CD8-positive, alpha-beta memory T cell (primary cell): Measurements from ENCODE around the gene CDC42EP1. TPM values are rescaled to one million over a fixed set of nuclear protein-coding genes. Genes with fewer than 3 reads are reported as not detected.
A peak's percentile ranks its signal among the peaks of the same experiment; 100 is the strongest.
"Not testable (repeated sequence)": the region's sequence is repeated elsewhere in the genome, so short reads cannot be mapped to it uniquely, and the experiment has no call there.

Source experiments
- CTCF ChIA-PET: fragments of 350-600 bp; sonication (Branson Sonifier 250); formaldehyde crosslinking; loops from one replicate; lab custom pipeline; 2021; ENCODE audit warnings: antibody characterized with exemption; lab: Charles Lee
- POLR2A ChIA-PET: fragments of 350-600 bp; sonication (Branson Sonifier 250); formaldehyde crosslinking; loops from one replicate; lab custom pipeline; 2021; ENCODE audit warnings: antibody characterized with exemption; lab: Charles Lee
- DNase-seq, 5 donors: peaks; one replicate each; pipeline versions ENCODE4 v3.0.0 to v3.0.0-alpha.2; 2020 to 2022; ENCODE audit warnings: mixed read lengths in 1 of 5
- H3K27ac ChIP-seq: one replicate; pipeline ENCODE4 v1.7.0; 2013; ENCODE audit warnings: low read depth, mild to moderate bottlenecking, low read length, moderate library complexity
- H3K27me3 ChIP-seq: 2 replicates; pipeline ENCODE4 v1.7.0; 2013; ENCODE audit warnings: low read length, mild to moderate bottlenecking; ENCODE audit not compliant: insufficient read depth, poor library complexity, severe bottlenecking
- H3K36me3 ChIP-seq: 2 replicates; pipeline ENCODE4 v1.7.0; 2013; ENCODE audit warnings: mild to moderate bottlenecking, low read length, moderate library complexity; ENCODE audit not compliant: insufficient read depth
- H3K4me1 ChIP-seq: 2 replicates; pipeline ENCODE4 v1.7.0; 2013; ENCODE audit warnings: mild to moderate bottlenecking, low read length, moderate library complexity; ENCODE audit not compliant: insufficient read depth
- H3K4me3 ChIP-seq: 2 replicates; pipeline ENCODE4 v1.7.0; 2013; ENCODE audit warnings: mild to moderate bottlenecking, low read length
- H3K9me3 ChIP-seq: 2 replicates; pipeline ENCODE4 v1.7.0; 2013; ENCODE audit warnings: mild to moderate bottlenecking, low read length
- H3K27ac Mint-ChIP-seq, 8 donors: one replicate each; pipeline ENCODE4 v1.8.0; 2020 to 2021; ENCODE audit warnings: mixed read lengths in 8 of 8, mild to moderate bottlenecking in 6 of 8, inconsistent platforms in 3 of 8, moderate library complexity in 3 of 8
- H3K27me3 Mint-ChIP-seq, 2 donors: one replicate each; pipeline ENCODE4 v1.8.0; 2020 to 2021; ENCODE audit warnings: mixed read lengths in 2 of 2, mild to moderate bottlenecking in 1 of 2, moderate library complexity in 1 of 2
- H3K36me3 Mint-ChIP-seq, 3 donors: one replicate each; pipeline ENCODE4 v1.8.0; 2020 to 2021; ENCODE audit warnings: mixed read lengths in 3 of 3, inconsistent platforms in 1 of 3, mild to moderate bottlenecking in 1 of 3
- H3K4me1 Mint-ChIP-seq, 3 donors: one replicate each; pipeline ENCODE4 v1.8.0; 2020 to 2021; ENCODE audit warnings: mixed read lengths in 3 of 3, inconsistent platforms in 1 of 3, mild to moderate bottlenecking in 1 of 3
- H3K4me3 Mint-ChIP-seq, 7 donors: one replicate each; pipeline ENCODE4 v1.8.0; 2020 to 2021; ENCODE audit warnings: mixed read lengths in 7 of 7, mild to moderate bottlenecking in 6 of 7, moderate library complexity in 4 of 7, inconsistent platforms in 2 of 7
- H3K9me3 Mint-ChIP-seq, 5 donors: one replicate each; pipeline ENCODE4 v1.8.0; 2020 to 2022; ENCODE audit warnings: mixed read lengths in 5 of 5, mild to moderate bottlenecking in 3 of 5, moderate library complexity in 2 of 5, inconsistent platforms in 1 of 5
- polyA plus RNA-seq: library from polyadenylated mRNA; unstranded; fragments of 300-500 nt; fragmentation: Illumina TruSeq; gene quantifications from one replicate; pipeline ENCODE4 v1.2.3, GENCODE V29; 2021
- total RNA-seq, 2 experiments: library from RNA; stranded (reverse); gene quantifications; one replicate each; pipeline ENCODE4 v1.2.3, GENCODE V29; 2021

Gene CDC42EP1
- total and polyA plus RNA-seq, 3 experiments from 2014 or later: 0.13 to 0.31 TPM; not detected in 1

GRCh38 chr22:37591823-37592404, 31.6 kb downstream of the CDC42EP1 start:
- H3K36me3 Mint-ChIP-seq: no peaks in the 10 kb centered on the region
- H3K4me3 Mint-ChIP-seq: peak overlapping the region; percentile 60 to 89 (median 79)
- Histone ChIP-seq H3K9me3 (no peaks in the 10 kb centered on the region), H3K27me3 (no peaks in the 10 kb centered on the region), H3K36me3 (no peaks in the 10 kb centered on the region), H3K4me1 (peaks cover 6% of the 10 kb centered on the region), H3K27ac (no peak overlapping the region), H3K4me3 (peak overlapping the region; percentile 13)
- CTCF ChIA-PET: interaction anchor here (0.7 to 5.7 kb wide), 33 partner anchors 9 to 361 kb away, joined by 3 to 70 read pairs (median 4); partner anchors contain the start of genes GGA1, MFNG and PDXP
- H3K4me1 Mint-ChIP-seq: peaks cover 11 to 14% (median 13%) of the 10 kb centered on the region in 3 donors
- H3K9me3 Mint-ChIP-seq: no peaks in the 10 kb centered on the region
- POLR2A ChIA-PET: interaction anchor here (0.6 to 1.7 kb wide), 5 partner anchors 16 to 105 kb away, joined by 3 to 14 read pairs (median 4); partner anchors contain the start of genes GGA1 and MFNG
- H3K27ac Mint-ChIP-seq: peak overlapping the region in 7 of 8 donors; percentile 18 to 86 (median 59)
- no peak for DNase-seq
- peaks cover 2 to 12% of the 10 kb centered on the region in 2 donors for H3K27me3 Mint-ChIP-seq

GRCh38 chr22:37594237-37594636, 34.0 kb downstream of the CDC42EP1 start:
- Histone ChIP-seq H3K4me1 (peaks cover 6% of the 10 kb centered on the region), H3K36me3 (no peaks in the 10 kb centered on the region), H3K4me3 (no peak overlapping the region), H3K9me3 (no peaks in the 10 kb centered on the region), H3K27me3 (no peaks in the 10 kb centered on the region), H3K27ac (no peak overlapping the region)
- no peaks in the 10 kb centered on the region for H3K36me3 Mint-ChIP-seq
- no peak overlapping the region for H3K4me3 Mint-ChIP-seq
- H3K4me1 Mint-ChIP-seq: peaks cover 11 to 14% (median 13%) of the 10 kb centered on the region in 3 donors
- no peak for DNase-seq
- H3K27ac Mint-ChIP-seq: no peak overlapping the region
- ChIA-PET CTCF (interaction anchor here (1.6 kb wide), 1 partner anchor 27 kb away, joined by 5 read pairs; no protein-coding TSS in a partner anchor), POLR2A (no interaction called here)
- H3K9me3 Mint-ChIP-seq: no peaks in the 10 kb centered on the region
- H3K27me3 Mint-ChIP-seq: peaks cover 3 to 4% of the 10 kb centered on the region in 2 donors

GRCh38 chr22:37599153-37599552, 38.9 kb downstream of the CDC42EP1 start:
- ChIA-PET CTCF (interaction anchor here (0.9 to 4.4 kb wide), 2 partner anchors 8 kb away, joined by 3 to 18 read pairs; partner anchors contain the start of gene GGA1), POLR2A (no interaction called here)
- Mint-ChIP-seq H3K27ac (no peak overlapping the region), H3K4me3 (no peak overlapping the region), H3K27me3 (peaks cover 3 to 7% of the 10 kb centered on the region in 2 donors), H3K4me1 (peaks cover 6 to 15% (median 8%) of the 10 kb centered on the region in 3 donors), H3K9me3 (no peaks in the 10 kb centered on the region), H3K36me3 (no peaks in the 10 kb centered on the region)
- no peak overlapping the region for H3K27ac ChIP-seq
- H3K4me3 ChIP-seq: no peak overlapping the region
- no peaks in the 10 kb centered on the region for H3K36me3 ChIP-seq
- H3K27me3 ChIP-seq: no peaks in the 10 kb centered on the region
- DNase-seq: no peak
- peaks cover 5% of the 10 kb centered on the region for H3K4me1 ChIP-seq
- H3K9me3 ChIP-seq: no peaks in the 10 kb centered on the region

GRCh38 chr22:37601203-37601539, 40.9 kb downstream of the CDC42EP1 start:
- Histone ChIP-seq H3K27me3 (no peaks in the 10 kb centered on the region), H3K4me3 (no peak overlapping the region), H3K36me3 (no peaks in the 10 kb centered on the region), H3K4me1 (peaks cover 25% of the 10 kb centered on the region), H3K27ac (no peak overlapping the region), H3K9me3 (no peaks in the 10 kb centered on the region)
- DNase-seq: no peak
- Mint-ChIP-seq H3K36me3 (no peaks in the 10 kb centered on the region), H3K9me3 (no peaks in the 10 kb centered on the region), H3K4me1 (peaks cover 20 to 32% (median 22%) of the 10 kb centered on the region in 3 donors), H3K27ac (no peak overlapping the region), H3K27me3 (peaks cover 3 to 7% of the 10 kb centered on the region in 2 donors), H3K4me3 (no peak overlapping the region)
- ChIA-PET CTCF (interaction anchor here (9.6 kb wide), 1 partner anchor 10 kb away, joined by 70 read pairs; no protein-coding TSS in a partner anchor), POLR2A (interaction anchor here (0.6 kb wide), 1 partner anchor 500 kb away, joined by 3 read pairs; no protein-coding TSS in a partner anchor)

GRCh38 chr22:37601540-37602442, 41.5 kb downstream of the CDC42EP1 start:
- no peaks in the 10 kb centered on the region for H3K9me3 Mint-ChIP-seq
- H3K27ac Mint-ChIP-seq: peak overlapping the region in 1 of 8 donors; percentile 36
- POLR2A ChIA-PET: interaction anchor here (0.6 kb wide), 3 partner anchors 296 to 1140 kb away, joined by 3 to 5 read pairs (median 3); no protein-coding TSS in a partner anchor
- no peaks in the 10 kb centered on the region for H3K9me3 ChIP-seq
- no peak overlapping the region for H3K4me3 Mint-ChIP-seq
- no peak overlapping the region for H3K27ac ChIP-seq
- H3K27me3 ChIP-seq: no peaks in the 10 kb centered on the region
- no peaks in the 10 kb centered on the region for H3K36me3 Mint-ChIP-seq
- peaks cover 30% of the 10 kb centered on the region for H3K4me1 ChIP-seq
- H3K36me3 ChIP-seq: no peaks in the 10 kb centered on the region
- peaks cover 3 to 7% of the 10 kb centered on the region in 2 donors for H3K27me3 Mint-ChIP-seq
- no peak for DNase-seq
- CTCF ChIA-PET: interaction anchor here (9.6 kb wide), 1 partner anchor 11 kb away, joined by 70 read pairs; no protein-coding TSS in a partner anchor
- peaks cover 20 to 34% (median 23%) of the 10 kb centered on the region in 3 donors for H3K4me1 Mint-ChIP-seq
- no peak overlapping the region for H3K4me3 ChIP-seq

- H3K36me3 Mint-ChIP-seq, H3K27ac ChIP-seq, DNase-seq, H3K27ac Mint-ChIP-seq, H3K36me3 ChIP-seq, H3K4me3 Mint-ChIP-seq, H3K4me3 ChIP-seq, H3K27me3 Mint-ChIP-seq, H3K9me3 ChIP-seq, H3K27me3 ChIP-seq, H3K9me3 Mint-ChIP-seq: not testable (repeated sequence)
- H3K4me1 Mint-ChIP-seq: peaks cover 30 to 43% (median 32%) of the 10 kb centered on the region in 3 donors
- H3K4me1 ChIP-seq: peaks cover 39% of the 10 kb centered on the region
- CTCF ChIA-PET: interaction anchor here (9.6 kb wide), 1 partner anchor 12 kb away, joined by 70 read pairs; no protein-coding TSS in a partner anchor
- POLR2A ChIA-PET: interaction anchor here (0.6 kb wide), 1 partner anchor 295 kb away, joined by 5 read pairs; no protein-coding TSS in a partner anchor
These were observed 42.4 kb downstream of the CDC42EP1 start for GRCh38 chr22:37602546-37603277.

- peak overlapping the region in 2 of 7 donors; percentile 36 to 43 for H3K4me3 Mint-ChIP-seq
- DNase-seq: no peak
- no peaks in the 10 kb centered on the region for H3K36me3 ChIP-seq
- ChIA-PET POLR2A (interaction anchor here (0.7 kb wide), 1 partner anchor 302 kb away, joined by 7 read pairs; the partner anchor contains the start of gene MICALL1), CTCF (interaction anchor here (1.6 to 9.6 kb wide), 2 partner anchors 13 to 54 kb away, joined by 7 to 70 read pairs; partner anchors contain the start of gene PDXP)
- peak overlapping the region in 1 of 8 donors; percentile 69 for H3K27ac Mint-ChIP-seq
- peaks cover 3 to 7% of the 10 kb centered on the region in 2 donors for H3K27me3 Mint-ChIP-seq
- H3K4me3 ChIP-seq: no peak overlapping the region
- peaks cover 0 to 3% (median 0%) of the 10 kb centered on the region in 3 donors for H3K36me3 Mint-ChIP-seq
- no peaks in the 10 kb centered on the region for H3K9me3 Mint-ChIP-seq
- H3K4me1 Mint-ChIP-seq: peaks cover 35 to 52% (median 39%) of the 10 kb centered on the region in 3 donors
- no peaks in the 10 kb centered on the region for H3K9me3 ChIP-seq
- peaks cover 44% of the 10 kb centered on the region for H3K4me1 ChIP-seq
- H3K27ac ChIP-seq: no peak overlapping the region
- no peaks in the 10 kb centered on the region for H3K27me3 ChIP-seq
These were observed 43.8 kb downstream of the CDC42EP1 start for GRCh38 chr22:37604074-37604473.
